ENCODE data around the gene ME2.
"Not testable (repeated sequence)": the region's sequence is repeated elsewhere in the genome, so short reads cannot be mapped to it uniquely, and the experiment has no call there.

Gene ME2

GRCh38 chr18:50926521-50926920 is 47.6 kb downstream of the ME2 start:
- DNase-seq (ENCODE audit: low read depth): no peak

GRCh38 chr18:50928551-50928950 is 49.6 kb downstream of the ME2 start:
- no peak for DNase-seq (ENCODE audit: low read depth)

- no peak for DNase-seq (ENCODE audit: low read depth)
These were observed 54.8 kb downstream of the ME2 start for GRCh38 chr18:50933684-50934083.

- DNase-seq (ENCODE audit: low read depth): no peak
These were observed 55.8 kb downstream of the ME2 start for GRCh38 chr18:50934545-50935211.

- DNase-seq (ENCODE audit: low read depth): no peak
These were observed 56.7 kb downstream of the ME2 start for GRCh38 chr18:50935493-50936191.

GRCh38 chr18:50937183-50937582 is 58.3 kb downstream of the ME2 start:
- no peak for DNase-seq (ENCODE audit: low read depth)

GRCh38 chr18:50938912-50939311 is 60.0 kb downstream of the ME2 start:
- no peak for DNase-seq (ENCODE audit: low read depth)

GRCh38 chr18:50944245-50944932 is 65.5 kb downstream of the ME2 start:
- DNase-seq (ENCODE audit: low read depth): no peak

- DNase-seq (ENCODE audit: low read depth): not testable (repeated sequence)
These were observed 67.0 kb downstream of the ME2 start for GRCh38 chr18:50945918-50946317.

GRCh38 chr18:50947899-50948298 is 69.0 kb downstream of the ME2 start:
- peak; percentile 25 for DNase-seq (ENCODE audit: low read depth)

- DNase-seq (ENCODE audit: low read depth): no peak
These were observed 70.3 kb downstream of the ME2 start for GRCh38 chr18:50949185-50949584.

GRCh38 chr18:50950626-50951025 is 71.7 kb downstream of the ME2 start:
- DNase-seq (ENCODE audit: low read depth): no peak

- no peak for DNase-seq (ENCODE audit: low read depth)
These were observed 74.9 kb downstream of the ME2 start for GRCh38 chr18:50953822-50954221.

GRCh38 chr18:50955253-50955652 is 76.3 kb downstream of the ME2 start:
- no peak for DNase-seq (ENCODE audit: low read depth)

GRCh38 chr18:50956116-50956515 is 77.2 kb downstream of the ME2 start:
- no peak for DNase-seq (ENCODE audit: low read depth)

GRCh38 chr18:50961974-50962373 is 83.1 kb downstream of the ME2 start:
- no peak for DNase-seq (ENCODE audit: low read depth)

GRCh38 chr18:50967714-50968661 is 89.1 kb downstream of the ME2 start, which contains the start of gene ELAC1:
ELAC1 (plus strand) TSS chr18:50968040; CDS start chr18:50974405, 6,365 bp downstream.
- peak; percentile 54 for DNase-seq (ENCODE audit: low read depth)

GRCh38 chr18:50969448-50969847 is 90.5 kb downstream of the ME2 start:
- DNase-seq (ENCODE audit: low read depth): no peak

- no peak for DNase-seq (ENCODE audit: low read depth)
These were observed 91.1 kb downstream of the ME2 start for GRCh38 chr18:50970006-50970405.

GRCh38 chr18:50972404-50972803 is 93.5 kb downstream of the ME2 start:
- not testable (repeated sequence) for DNase-seq (ENCODE audit: low read depth)

GRCh38 chr18:50973367-50974126 is 94.6 kb downstream of the ME2 start:
- peak; percentile 65 for DNase-seq (ENCODE audit: low read depth)
